ENCODE measurements around the gene CREB3L2.

The CREB3L2 gene

DNA sequence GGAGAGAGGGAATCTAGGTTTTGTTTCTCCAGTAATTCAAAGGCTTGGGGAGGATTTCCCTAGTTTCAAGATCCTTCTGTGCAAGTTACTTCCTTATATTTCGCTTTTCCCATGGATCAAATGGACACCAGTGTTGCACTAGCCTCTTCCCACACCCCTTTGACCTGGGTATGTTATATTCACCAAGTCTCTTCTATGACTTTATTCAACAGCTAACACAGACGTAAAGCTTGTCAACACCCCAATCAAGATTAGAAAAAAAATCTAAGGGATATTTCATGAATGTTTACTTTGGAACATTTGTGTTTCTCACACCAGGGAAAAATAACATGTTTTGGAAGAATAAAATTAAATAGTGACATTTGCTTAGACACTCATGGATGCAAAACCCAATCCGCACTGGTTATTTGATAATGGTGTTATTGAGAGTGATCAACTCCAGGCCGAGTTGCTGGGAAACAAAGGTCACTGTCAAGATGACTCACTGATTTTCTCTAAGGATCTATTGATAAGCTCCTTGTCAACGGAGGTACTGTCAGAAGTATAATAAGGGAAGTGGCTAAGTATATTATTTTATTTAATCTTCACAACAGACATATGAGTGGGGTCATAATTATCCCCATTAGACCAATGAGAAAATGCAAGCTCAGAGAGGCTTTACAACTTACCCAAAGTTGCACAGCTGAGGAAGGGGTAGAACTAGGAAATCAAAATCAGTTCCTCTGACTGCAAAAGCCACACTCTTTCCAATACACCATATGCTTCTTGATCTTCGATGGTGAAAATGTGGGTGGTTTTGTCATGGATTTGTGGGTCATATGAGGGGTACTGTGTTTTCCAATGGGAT, 52.2 kb downstream of the CREB3L2 start:
- DNase-seq: no peak

DNA sequence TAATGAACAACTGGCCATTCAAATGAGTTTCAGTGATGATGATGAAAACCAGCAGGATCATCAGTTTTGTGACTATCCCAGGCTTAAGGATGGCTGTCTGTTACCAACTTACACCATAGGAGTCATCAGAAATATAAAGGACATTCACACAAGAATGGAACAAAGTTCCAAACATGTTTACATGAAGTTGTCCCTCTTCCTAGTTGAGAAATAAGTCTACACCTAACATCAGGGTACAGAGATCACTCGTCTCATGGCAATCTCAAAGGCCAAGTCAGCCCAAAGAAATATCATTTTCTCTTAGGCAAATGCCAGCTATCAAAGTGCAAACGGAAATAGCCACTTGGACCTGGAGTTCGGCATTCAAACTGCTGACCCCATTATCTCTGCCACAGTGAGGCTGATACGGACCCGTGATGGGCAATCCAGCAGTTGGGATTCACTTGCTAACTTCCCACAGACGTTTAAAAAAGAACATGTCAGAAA, 53.0 kb downstream of the CREB3L2 start:
- DNase-seq: no peak

DNA sequence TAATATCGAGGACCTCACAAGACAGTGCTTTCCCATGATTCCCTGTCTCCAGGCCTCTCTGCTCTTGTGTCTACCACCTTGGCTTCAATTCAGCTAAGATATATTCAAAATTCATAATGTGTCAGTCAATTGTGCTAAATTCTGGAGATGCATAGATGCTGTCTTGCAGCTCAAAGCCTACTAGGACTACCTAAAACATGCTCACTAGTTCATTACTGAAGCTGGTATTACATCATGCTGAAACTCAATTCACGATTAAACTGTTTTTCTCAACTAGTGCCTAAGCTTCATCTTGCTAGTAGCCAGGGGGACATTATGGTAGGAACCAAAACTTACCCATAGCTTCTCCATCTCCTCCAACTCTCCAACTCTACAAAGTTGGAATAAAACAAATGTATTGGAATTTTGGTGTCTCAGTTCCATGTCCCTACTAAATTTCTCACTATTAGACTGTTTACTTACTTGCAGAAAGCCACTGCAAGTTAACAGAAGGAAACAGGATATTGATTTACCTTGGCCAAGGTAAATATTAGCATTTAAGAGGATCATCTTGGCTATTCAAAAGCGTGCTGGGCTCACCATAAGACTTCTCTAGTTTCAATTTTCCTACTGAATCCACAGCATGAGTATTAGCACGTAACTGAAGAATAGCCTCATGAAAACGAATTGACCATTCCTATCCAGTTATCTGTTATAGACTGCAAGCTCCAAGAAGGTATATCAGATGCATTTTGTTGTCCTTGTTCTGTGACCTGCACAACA, 53.6 kb downstream of the CREB3L2 start:
- no peak for DNase-seq

DNA sequence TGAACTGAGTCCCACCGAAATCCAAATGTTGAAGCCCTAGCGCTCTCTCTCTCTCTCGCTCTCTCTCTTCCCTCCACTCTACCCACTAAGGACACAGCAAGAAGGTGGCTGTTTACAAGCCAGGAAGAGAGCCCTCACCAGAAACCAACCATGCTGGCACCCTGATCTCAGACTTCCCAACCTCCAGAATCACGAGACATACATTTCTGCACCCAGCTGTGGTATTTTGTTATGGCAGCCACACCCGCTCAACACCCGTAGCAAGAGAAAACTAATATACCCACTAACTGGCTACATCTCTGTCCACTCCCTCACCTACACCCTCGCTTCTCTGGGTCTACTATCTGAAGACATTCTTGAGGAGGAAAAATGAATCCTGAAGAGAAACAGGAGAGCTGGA, 54.8 kb downstream of the CREB3L2 start:
- DNase-seq: no peak

DNA sequence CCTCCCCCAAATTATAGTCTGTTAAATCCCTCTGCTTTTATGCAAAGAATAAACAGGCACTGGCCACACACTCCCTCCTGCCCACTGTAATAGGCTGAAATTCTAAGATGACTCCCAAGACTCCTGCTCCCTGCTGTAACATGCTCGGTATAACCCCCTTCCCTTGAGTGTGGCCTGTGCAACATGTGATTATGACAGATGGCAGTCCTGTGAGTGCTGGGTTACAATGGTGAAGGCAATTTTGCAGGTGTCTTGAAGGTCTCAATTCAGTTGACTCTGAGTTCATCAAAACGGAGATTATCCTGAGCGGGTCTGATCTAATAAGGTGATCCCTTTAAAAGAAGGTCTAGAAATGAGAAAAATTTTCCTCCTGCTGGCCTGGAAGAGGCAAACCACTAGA, 55.9 kb downstream of the CREB3L2 start:
- no peak for DNase-seq

DNA sequence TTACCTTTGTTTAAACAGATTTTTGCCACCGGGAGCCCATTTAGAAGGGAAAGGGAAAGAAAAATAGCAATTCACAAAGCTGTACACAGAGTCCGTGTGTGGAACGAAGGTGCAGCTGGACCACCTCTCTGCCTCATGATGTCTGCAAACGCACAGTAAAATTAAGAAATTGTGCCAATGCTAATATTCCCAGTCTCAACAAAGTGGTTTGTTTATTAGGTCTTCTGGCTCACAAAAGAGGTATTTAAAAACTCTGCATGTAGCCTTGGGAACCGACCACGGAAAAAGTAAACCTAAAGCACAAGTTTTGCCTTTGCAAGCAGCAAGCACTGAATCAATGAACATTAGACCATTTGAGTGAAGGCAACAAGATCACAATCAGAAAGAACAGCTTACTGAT, 57.7 kb downstream of the CREB3L2 start:
- no peak for DNase-seq

DNA sequence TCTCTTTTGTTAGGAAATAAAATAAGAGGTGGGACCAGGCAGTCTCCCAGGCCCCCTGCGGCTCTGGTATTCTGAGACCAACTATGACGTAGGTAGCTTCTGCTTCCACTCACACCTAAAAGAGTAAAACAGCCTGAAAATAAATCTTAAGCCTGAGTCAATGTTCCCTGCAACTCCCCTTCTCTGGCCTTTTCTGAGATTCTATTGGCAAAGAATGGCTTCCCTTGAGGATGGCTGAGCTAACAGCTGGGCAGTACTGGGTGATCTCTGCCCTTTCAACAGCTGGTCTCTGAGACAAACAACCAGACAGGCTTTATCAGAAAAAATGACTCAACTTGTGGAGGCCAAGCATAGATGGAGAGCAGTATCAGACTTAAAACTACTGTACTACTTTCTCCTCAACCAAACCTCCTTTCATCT, 58.7 kb downstream of the CREB3L2 start:
- DNase-seq: no peak

DNA sequence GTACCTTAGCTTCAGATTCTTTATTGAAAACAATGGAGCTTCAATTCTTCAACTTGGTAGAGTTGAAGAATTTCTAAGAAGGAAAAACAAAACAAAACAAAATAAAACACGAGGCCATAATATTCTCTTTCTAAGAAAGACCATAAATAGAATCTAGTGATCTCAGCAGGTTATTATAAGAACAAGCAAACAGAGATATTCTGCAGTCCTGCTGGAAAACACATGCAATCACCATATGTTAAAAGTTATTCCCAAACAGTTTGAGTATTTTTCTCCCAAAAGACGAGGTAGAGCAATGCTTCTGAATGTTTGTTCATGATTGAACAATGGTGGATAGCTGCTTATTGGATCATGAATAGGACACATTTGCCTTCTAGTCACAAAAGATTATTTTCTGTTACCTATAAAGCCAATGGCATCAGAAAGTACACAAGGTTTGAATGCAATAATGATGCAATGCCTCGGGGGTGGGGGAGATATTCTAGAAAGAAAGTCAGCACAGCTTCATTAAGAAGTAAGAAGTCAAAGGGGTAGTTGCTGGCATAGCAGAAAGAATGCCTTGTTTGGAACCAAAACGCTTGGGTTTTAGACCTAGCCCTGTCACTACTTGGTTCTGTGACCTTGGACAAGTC, 59.3 kb downstream of the CREB3L2 start:
- DNase-seq: no peak

DNA sequence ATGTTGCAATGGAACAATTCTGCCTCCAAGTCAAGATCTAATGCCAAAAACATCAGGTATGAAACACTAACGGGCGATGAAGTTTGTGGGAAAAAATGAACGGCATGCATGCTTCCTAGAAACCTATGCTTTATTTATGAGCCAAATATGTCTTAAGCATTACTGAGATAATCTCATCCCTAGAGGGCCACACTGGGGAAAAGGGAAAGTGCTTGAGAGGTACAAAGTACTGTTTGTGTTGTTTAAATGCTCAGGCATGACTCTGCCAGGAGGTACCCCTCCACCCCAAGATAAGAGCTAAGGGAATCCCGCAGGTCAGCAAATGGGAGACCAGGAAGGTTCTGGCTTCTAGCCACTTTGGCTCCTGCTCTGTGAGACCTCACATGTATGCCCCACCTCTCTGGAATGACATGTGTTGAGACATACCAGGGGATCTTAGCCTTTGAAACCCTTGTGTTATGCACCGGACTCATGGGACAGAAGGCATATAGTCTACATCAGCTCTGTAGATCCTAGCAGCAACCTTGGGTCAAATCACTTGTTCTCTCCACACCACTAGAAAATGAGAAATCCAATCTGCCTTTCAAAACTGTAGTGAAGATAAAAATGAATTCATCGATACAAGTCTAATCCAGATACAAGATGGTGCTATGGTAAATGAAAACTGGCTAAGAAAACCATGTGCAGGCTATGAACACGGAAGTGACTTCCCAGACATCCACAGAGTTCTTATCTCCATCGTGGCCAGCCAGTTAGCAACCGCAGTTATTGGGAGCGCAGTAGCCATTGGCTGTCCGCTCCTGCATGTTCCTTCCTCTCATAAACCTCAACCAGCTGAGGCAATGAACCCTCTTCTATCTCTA, 61.0 kb downstream of the CREB3L2 start:
- no peak for DNase-seq

DNA sequence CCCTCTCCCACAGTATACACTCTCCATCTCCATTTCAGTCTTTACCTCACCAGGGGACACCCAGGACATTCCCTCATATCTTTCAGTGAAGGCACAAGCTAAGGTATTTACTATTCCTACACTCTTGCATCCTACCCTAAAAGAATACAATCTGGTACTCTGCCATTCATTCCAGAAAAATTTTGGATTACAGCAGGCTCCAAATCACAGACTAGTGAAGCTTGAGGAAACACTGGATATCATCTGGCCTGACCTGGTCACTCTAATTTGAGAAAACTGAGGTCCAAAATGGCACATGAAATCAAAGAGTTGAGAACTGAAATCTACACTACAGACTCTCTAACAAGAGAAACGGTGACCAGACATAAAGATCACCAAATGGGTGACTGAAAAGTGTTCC, 61.7 kb downstream of the CREB3L2 start:
- no peak for DNase-seq

DNA sequence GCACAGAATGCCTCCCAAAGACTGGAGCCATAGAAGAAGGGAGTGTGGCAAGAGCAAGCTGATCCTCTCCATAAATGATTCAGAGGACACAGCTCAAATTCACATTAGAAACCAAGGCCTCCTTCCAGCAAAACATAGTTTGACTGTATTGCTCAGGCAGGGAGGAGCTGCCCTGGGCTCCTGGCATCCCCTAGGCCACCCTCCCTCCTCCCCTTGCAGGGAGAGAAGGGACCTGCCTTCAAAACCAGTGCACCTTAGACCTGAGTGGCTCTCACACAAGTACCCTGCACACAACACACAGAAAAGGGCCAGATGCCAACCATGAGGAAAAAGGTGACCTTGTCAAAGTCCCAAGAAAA, 64.7 kb downstream of the CREB3L2 start:
- no peak for DNase-seq

DNA sequence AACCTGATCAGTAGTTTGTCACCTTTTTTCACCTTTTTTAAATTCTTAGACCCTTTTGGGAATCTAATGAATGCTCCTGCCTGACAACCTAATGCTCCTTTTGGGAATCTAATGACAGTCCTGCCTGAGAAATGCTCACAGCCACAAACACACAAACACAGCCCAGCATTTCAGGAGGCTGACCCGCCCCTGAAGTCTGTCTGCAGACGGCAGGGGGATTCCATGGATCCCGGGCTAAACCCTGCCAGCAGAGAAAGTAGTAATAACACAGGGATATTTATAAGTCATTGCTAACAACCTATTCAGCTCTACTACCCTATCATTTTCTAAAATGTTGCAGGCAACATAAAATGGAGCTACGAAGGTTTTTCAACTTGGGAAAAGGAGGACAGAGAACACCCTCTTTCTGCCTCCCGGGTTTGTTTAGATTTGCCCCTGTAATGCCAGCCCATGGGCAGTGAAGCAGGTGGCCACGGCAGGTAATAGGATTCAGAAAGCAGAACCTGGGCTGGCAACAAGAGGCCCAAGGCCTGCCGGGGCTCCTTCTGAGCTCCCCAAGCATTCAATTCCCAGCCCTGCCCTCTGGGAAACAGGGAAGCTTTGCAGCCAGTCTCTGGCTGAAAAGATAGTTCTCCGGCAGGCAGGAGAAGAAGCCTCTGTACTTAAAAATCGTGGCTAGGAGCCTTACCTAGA, 65.2 kb downstream of the CREB3L2 start:
- DNase-seq: peak; percentile 60

DNA sequence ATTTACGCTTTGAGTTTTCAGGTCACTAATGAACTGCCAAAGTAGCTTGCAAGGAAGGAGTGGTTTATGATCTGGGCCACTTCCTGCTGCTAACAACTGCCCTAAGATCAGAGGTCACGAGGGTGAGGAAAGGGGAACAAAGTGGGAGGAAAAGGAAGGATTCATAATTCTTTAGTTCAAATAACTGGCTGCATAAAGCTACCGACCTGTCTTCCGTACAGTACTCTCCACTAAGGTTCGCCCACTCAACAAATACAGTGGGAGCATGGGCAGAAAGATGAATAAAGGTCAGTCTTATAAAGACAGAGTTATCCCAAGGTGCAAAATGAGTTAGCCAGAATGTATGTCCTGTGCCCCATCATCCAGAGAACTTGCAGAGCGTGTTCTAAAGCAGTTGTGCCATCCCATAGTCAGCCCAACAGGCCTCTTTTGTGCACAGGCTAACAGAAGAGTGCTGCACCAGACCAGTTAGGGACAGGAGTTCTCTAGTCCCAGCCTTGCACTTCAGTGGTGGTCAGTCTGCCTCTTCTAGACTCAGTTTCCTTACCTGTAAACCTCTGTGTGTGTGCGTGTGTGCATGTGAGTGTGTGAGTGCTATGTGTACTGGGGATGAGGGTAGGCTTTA, 65.9 kb downstream of the CREB3L2 start:
- DNase-seq: no peak

DNA sequence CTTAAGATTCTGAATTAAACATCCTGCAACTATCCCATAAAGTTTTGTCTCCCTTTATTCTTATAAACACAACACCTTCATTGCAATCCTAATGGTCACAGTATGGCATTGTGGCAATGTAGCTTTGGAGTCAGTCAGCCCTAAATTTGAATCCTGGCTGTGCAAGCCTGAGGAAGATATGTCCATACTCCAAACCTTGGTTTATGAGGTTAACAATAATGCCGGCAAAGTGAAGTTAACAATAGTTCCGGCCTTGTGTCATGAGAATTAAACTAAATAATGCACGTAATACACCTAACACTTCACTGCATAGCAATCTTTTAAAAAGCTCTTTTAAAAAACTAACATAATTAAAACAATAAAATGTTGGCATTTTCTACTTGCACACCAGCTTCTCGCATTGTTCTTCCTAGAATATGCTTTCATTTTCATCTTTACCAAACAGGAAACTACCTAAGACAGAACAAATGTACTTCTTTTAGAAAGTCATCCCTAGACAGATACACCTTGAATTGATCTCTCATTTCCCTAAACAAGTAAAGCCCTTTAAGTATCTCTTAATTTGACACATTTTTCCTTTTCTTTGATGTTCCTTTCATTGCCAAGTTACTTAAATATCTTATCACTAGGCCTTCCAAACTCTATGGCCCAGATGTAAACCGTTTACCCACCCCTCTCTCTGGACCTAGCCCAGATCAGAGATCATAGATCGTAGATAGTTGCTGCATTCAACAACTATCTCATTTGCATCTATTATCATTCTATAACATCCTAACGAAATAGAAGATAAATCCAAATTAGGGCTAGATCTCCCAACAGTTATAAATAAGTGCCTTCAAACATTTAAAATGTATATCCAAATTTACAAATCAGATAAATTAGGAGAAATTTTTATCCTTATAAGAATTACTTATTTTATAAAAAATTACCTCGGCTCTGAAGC, 66.7 kb downstream of the CREB3L2 start:
- DNase-seq: no peak

DNA sequence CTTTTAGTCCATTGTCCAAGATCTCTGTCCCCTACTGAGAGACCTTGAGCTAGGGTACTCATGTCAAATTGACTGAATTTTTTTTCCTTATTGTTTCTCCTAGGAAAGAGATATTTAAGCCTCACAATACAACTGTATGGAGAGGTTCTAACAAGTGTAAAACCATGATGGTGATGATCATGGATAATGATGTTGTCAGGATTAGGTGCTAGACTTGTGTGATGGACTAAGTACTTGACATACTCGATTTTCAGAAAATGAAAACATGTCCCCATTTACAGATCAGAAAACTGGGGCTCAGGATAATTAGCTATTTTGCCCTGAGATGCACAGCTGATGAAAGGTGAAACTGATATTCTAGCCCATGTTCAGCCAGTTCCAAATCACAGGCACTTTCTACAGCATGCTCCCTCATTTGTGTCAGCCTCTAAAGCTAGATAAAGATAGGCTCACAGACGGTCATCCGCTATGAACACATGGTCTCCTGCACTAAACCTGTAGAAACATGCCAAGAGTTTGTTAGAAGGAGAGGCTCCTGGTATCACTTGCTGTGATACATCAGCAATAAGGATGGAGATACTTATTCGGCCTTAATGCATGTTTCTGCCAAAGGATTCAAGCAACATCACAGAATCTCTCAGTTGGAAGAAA, 67.6 kb downstream of the CREB3L2 start:
- no peak for DNase-seq

DNA sequence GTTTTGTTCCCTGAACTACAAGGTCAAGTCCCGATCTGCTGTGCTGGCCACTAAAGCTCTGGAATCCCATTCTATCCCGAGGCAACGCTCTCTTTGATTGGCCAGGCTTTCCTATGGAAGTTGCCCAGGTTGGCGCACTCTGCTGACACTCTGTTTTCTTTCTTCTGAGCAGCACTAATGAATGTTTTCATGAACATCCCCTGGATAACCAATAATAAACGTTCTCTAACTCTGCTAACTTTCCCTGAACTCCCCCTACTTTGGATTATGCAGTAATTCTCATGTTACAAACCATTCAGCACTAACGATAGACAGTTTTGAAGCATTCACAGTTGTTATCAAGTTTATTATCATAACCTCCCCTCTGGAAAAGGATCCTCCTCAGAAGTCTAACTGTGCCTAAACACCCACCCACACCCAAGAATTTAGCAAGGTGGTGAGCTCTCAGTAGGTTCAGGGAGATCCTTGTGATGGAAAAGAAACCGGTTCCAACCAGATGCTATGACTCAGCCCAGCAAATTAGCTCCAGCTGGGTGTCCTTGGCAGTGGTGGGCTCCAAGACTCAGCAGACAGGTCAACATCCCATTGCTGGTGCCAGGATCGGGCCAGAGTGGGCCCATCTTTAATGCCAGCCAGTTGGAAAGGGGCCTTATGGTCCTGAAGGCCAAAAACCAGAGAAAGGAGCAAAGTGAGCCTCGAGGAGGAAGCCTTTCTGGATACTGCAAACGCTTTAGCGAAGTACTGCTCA, 68.4 kb downstream of the CREB3L2 start:
- DNase-seq: peak; percentile 60

DNA sequence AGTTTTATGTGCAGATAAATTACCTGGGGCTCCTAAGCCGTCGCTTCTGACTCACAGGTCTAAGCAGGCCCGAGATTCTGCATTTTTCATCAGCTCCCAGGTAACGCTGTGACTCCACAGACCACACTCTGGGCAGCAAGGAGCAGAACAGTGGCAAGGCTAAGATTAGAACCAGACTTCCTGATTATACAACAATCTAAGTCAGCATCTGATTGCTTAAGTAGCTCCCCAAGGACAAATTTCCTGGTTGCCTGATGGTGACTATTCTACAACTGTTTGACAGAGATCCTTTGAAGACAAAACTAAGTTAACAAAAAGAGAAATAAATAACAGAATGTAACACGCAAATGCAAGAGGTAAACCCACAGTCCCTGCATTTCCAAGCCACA, 69.0 kb downstream of the CREB3L2 start:
- no peak for DNase-seq

DNA sequence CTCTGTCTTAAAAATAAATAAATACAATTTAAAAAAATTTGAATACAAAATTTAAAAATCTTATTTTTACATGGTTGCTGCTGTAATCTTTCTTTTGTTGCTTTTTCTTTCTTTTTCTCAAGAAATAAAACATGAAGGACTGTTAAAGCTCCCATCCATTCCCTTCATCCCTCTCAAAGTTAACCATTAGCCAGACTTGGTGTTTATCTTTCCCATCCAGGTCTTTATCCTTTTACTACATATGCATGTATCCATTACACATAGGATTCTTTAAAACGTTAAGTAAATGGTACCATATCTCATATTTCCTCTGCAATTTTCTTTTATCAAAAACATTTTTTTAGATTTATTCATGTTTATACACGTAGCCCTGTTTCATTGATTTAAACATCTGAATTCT, 70.1 kb downstream of the CREB3L2 start:
- no peak for DNase-seq

DNA sequence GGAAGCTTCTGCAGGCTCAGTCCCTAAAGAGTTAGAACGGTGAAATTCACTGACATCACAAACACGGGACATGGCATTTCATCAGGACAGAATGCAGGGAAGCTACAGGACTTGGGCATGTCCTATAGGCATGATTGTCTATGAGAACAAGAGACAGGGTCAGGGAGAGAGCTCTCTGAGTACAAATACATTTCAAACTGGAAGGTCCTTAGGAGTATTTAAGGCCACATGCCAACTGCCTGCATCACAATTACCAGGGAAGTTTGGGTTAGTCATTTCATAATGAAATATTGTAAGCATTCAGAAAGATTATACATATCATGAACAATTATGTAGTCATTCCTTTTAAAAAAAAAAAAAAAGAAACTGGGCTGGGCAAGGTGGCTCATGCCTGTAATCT, 71.3 kb downstream of the CREB3L2 start:
- DNase-seq: no peak
